Chondrocyte (in vitro differentiated cells): ENCODE results near the gene GNG3. TPM values are rescaled to one million over a fixed set of nuclear protein-coding genes. Genes with fewer than 3 reads are reported as not detected.

Source experiments
- DNase-seq: peaks from one replicate; pipeline ENCODE4 v3.0.0; 2021; ENCODE audit warnings: mixed read lengths, low spot score
- H3K27ac Mint-ChIP-seq: one replicate; pipeline ENCODE4 v1.8.0; 2021; ENCODE audit warnings: mild to moderate bottlenecking, moderate library complexity, mixed read lengths; ENCODE audit not compliant: unreplicated experiment
- H3K27me3 Mint-ChIP-seq: 2 replicates; pipeline ENCODE4 v1.8.0; 2021; ENCODE audit warnings: low read depth, mixed read lengths
- H3K36me3 Mint-ChIP-seq: 2 replicates; pipeline ENCODE4 v1.8.0; 2021; ENCODE audit warnings: low read depth, mixed read lengths
- H3K4me1 Mint-ChIP-seq: 2 replicates; pipeline ENCODE4 v1.8.0; 2021; ENCODE audit warnings: low read depth, mild to moderate bottlenecking, mixed read lengths
- H3K4me3 Mint-ChIP-seq: one replicate; pipeline ENCODE4 v1.8.0; 2021; ENCODE audit warnings: mild to moderate bottlenecking, moderate library complexity, mixed read lengths; ENCODE audit not compliant: unreplicated experiment
- H3K9me3 Mint-ChIP-seq: 2 replicates; pipeline ENCODE4 v1.8.0; 2021; ENCODE audit warnings: low read depth, mixed read lengths
- CTCF ChIP-seq: fragments of 200-600 bp; sonication (generic); IDR thresholded peaks from 2 replicates; pipeline ENCODE4 v1.5.0; 2021; ENCODE audit warnings: antibody characterized with exemption, mild to moderate bottlenecking, moderate library complexity
- total RNA-seq: library from RNA; stranded (reverse); gene quantifications from 3 replicates; pipeline ENCODE4 v1.2.1, GENCODE V29; 2021

Gene GNG3
- total RNA-seq, 1 donor from 2014 or later = not detected

- Mint-ChIP-seq H3K9me3 (no peaks in the 10 kb centered on the region), H3K27me3 (no peaks in the 10 kb centered on the region), H3K36me3 (peaks cover 17% of the 10 kb centered on the region), H3K27ac (peak overlapping the region; percentile 99), H3K4me3 (peak overlapping the region; percentile 87), H3K4me1 (peaks cover 42% of the 10 kb centered on the region)
- DNase-seq = no peak
- TF ChIP-seq CTCF = no peak
Observed at GRCh38 chr11:62710001-62710345, 2.5 kb downstream of the GNG3 start.

GRCh38 chr11:62712276-62712812 is 4.9 kb downstream of the GNG3 start:
- Mint-ChIP-seq H3K27ac (peak overlapping the region; percentile 9), H3K36me3 (peaks cover 34% of the 10 kb centered on the region), H3K27me3 (no peaks in the 10 kb centered on the region), H3K4me3 (no peak overlapping the region), H3K9me3 (no peaks in the 10 kb centered on the region), H3K4me1 (peaks cover 26% of the 10 kb centered on the region)
- TF ChIP-seq CTCF = no peak
- no peak for DNase-seq

GRCh38 chr11:62712861-62713260 is 5.4 kb downstream of the GNG3 start:
- Mint-ChIP-seq H3K4me3 (no peak overlapping the region), H3K9me3 (no peaks in the 10 kb centered on the region), H3K27ac (peak overlapping the region; percentile 30), H3K4me1 (peaks cover 25% of the 10 kb centered on the region), H3K27me3 (no peaks in the 10 kb centered on the region), H3K36me3 (peaks cover 34% of the 10 kb centered on the region)
- no peak for TF ChIP-seq CTCF
- no peak for DNase-seq

- peaks cover 27% of the 10 kb centered on the region for H3K4me1 Mint-ChIP-seq
- no peak for DNase-seq
- H3K9me3 Mint-ChIP-seq = no peaks in the 10 kb centered on the region
- no peak overlapping the region for H3K4me3 Mint-ChIP-seq
- H3K27me3 Mint-ChIP-seq = no peaks in the 10 kb centered on the region
- TF ChIP-seq CTCF = no peak
- peak overlapping the region; percentile 37 for H3K27ac Mint-ChIP-seq
- peaks cover 39% of the 10 kb centered on the region for H3K36me3 Mint-ChIP-seq
Observed at GRCh38 chr11:62713343-62713742, 5.9 kb downstream of the GNG3 start.

GRCh38 chr11:62715150-62716130 is 8.0 kb downstream of the GNG3 start:
- peaks cover 49% of the 10 kb centered on the region for H3K36me3 Mint-ChIP-seq
- peak; percentile 72 for DNase-seq
- H3K27ac Mint-ChIP-seq = peak overlapping the region; percentile 61
- no peak for TF ChIP-seq CTCF
- H3K4me3 Mint-ChIP-seq = no peak overlapping the region
- H3K9me3 Mint-ChIP-seq = no peaks in the 10 kb centered on the region
- H3K4me1 Mint-ChIP-seq = peaks cover 8% of the 10 kb centered on the region
- H3K27me3 Mint-ChIP-seq = no peaks in the 10 kb centered on the region
